HG02973 (cell line): ENCODE measurements around the gene C16orf90.
"Not testable (repeated sequence)": the region's sequence is repeated elsewhere in the genome, so short reads cannot be mapped to it uniquely, and the experiment has no call there.

Experiments used
- ATAC-seq: cut with Tn5 transposase; IDR thresholded peaks from one replicate; pipeline ENCODE4 v1.9.1; 2021; ENCODE audit warnings: moderate library complexity; ENCODE audit not compliant: unreplicated experiment

The C16orf90 gene

GRCh38 chr16:3485097-3485745, 10.1 kb downstream of the C16orf90 start:
- no peak for ATAC-seq

DNA sequence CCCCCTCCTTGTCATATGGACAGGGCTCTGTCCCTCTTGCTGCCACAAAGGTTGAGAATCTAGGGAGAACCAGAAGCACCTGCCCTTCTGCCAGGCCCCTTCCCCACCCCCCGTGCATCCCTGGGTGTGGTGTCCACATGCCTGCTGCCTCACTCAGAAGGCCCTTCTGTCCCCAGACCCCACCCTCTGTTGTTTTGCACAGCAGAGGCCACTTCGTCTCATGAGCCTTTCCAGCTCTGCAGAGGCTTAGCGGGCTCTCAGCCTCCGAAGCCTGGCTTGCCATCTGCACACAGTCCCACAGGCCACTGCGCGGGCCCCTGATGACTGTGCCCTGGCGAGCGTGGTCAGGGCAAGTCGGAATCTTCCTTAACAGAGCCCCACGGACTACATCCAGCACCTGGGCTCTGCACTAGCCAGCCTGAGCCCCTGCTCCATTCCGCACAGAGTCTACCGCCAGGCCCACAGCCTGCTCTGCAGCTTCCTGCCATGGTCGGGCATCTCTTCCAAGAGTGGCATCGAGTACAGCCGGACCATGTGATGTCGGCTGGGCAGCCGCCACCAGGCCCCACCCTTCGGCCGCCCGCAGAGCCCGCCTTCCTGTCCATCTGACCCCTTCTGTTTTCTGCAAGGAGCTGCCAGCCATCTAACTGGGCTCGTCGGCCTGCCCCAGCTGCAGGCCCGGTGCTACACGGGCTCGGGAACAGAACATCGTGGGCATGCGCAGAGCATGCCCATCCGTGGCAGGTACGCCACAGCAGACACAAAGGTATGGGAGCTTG, 10.8 kb downstream of the C16orf90 start:
- ATAC-seq: no peak

- no peak for ATAC-seq
Measured at GRCh38 chr16:3482659-3483241, 12.5 kb downstream of the C16orf90 start.

GRCh38 chr16:3481696-3482658, 13.3 kb downstream of the C16orf90 start:
- no peak for ATAC-seq

- no peak for ATAC-seq
Measured at GRCh38 chr16:3480901-3481695, 14.2 kb downstream of the C16orf90 start.

- no peak for ATAC-seq
Measured at GRCh38 chr16:3479654-3480216, 15.6 kb downstream of the C16orf90 start.

DNA sequence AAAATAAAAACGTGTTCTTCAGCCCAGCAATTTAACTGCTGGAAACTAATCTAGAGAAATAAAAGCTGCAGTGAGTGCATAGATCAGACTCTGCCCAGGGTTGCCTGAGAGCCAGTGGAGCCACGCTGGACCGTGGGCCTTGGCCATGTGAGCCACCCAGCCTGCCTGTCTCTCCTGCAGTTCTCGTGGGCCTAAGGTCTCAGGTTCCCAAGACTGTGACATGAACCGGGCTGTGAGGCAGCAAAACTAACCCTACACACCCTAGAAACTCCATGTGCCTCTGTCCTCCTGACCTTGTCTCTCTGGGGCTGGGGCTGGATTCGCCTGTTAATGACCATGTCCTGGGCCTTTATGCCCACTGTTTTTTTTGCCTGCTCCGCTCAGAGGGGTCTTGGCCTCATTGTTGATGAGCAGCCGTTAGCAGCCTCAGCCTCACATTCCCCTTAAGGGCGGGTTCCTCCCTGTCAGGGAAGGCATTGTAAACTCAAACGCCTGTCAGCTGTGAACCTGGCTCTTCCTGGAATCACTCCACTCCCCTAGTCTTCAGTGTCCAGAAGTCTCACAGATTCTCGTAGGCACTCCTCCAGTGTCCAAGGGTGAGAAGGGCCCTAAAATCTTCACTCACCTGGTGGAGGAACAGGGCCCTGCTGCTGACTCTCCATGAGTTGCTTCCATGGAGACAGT, 16.9 kb downstream of the C16orf90 start:
- no peak for ATAC-seq

DNA sequence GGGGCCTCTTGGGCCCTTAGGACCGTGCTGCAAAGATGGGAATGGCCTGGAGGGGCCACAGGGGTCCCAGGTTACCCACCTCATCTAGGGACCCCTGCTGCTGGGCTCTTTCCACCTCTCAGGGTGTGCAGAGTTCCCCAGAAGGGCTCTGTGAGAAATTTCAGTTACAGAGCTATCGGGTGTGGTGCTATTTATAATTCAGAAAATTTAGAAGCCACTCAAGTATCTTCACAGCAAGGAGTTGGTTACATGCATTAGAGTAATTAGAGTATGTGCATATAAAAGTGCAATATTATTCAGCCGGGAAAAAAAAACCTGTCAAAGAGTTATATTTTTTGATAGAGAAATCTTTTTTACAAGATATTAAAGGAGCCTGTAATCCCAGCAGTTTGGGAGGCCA, 18.9 kb downstream of the C16orf90 start:
- ATAC-seq: no peak

GRCh38 chr16:3475604-3476375, 19.5 kb downstream of the C16orf90 start:
- ATAC-seq: no peak

GRCh38 chr16:3474870-3475269, 20.4 kb downstream of the C16orf90 start:
- ATAC-seq: not testable (repeated sequence)

DNA sequence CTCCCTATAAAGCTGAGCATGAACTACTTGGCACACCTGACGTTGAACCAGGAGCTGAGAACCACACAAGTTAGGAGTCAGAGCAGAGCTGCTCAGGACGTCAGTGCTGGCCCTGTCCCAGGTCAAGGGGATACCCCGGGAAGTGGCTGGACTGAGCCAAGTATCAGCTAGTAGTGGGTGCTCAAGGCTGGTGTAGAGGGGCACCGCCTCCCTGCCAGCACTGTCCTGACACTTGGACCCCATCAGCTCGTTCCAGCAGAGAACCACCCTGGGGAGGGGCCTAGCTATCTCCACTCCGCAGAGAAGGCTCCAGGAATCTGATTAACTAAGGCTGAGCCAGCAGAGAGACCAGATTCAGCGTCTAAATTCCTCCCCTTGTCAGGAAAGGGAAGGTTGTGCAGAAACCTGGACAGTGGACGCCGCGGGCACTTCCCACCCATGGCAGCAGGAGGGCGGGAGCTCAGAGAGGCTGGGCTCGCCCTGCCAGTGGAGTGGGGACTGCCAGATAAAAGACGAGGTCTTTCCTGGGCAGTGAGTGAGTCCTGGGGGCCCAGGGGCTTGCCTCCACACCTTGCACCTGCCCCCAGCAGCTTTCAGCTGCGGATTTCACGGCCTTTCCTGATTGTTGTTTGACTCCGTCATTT, 21.0 kb downstream of the C16orf90 start:
- no peak for ATAC-seq

GRCh38 chr16:3473596-3473943, 21.7 kb downstream of the C16orf90 start:
- not testable (repeated sequence) for ATAC-seq

DNA sequence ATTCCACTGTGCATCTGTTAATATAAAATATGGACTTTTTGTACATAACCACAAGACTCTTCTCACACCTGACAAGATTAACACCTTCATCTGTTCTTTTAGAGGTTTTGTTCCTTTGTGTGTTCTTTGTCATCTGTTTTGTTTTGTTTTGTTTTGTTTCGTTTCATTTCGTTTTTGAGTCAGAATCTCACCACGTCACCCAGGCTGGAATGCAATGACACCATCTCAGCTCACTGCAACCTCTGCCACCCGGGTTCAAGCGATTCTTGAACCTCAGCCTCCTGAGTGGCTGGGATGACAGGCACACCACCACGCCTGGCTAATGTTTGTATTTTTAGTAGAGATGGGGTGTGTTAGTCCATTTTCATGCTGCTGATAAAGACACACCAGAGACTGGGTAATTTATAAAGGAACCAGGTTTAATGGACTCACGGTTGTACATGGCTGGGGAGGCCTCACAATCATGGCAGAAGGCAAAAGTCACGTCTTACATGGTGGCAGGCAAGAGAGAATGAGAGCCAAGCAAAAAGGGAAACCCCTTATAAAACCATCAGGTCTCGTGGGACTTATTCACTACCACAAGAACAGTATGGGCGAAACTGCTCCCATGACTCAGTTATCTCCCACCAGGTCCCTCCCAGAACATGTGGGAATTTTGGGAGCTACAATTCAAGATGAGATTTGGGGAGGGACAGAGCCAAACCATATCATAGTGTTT, 22.3 kb downstream of the C16orf90 start:
- no peak for ATAC-seq

GRCh38 chr16:3471518-3472176, 23.6 kb downstream of the C16orf90 start:
- ATAC-seq: no peak

DNA sequence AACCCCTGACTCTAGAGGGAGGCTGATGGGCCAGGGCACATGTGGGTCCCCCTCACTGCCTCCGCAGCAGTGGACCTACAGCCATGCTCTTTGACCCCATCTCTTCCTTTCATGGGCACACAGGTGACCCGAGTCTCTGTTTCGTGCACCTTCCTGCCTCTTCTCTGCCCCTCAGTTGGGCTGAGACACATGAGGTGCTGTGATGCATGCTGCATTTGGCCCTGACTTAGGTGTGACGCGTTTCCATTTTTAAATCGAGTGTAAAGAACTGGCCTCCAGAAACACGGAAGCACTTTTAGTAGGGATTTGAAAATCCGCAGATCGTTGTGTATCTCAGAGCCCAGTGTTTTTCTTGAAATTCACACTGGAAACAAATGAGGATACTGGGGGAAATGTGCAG, 24.6 kb downstream of the C16orf90 start:
- no peak for ATAC-seq

DNA sequence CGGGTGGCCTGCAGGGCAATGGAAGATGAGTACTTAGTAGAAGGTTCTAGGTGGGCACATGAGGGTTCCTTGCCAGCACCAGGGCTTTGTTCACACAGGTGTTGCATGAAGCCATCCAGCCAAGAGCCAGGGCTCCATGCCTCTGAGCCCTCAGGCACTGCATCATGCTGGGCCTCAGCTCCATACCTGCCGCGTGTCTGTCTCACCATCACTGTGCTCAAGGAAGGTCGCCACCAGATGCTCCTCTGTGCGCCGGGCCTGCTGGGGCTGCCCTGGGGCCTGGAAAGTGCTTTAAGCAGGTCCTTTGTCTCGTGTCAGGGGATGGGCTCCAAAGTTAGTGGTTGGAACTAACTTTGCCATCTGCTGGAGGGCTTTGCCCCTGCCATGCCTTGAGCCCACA, 25.6 kb downstream of the C16orf90 start:
- no peak for ATAC-seq

DNA sequence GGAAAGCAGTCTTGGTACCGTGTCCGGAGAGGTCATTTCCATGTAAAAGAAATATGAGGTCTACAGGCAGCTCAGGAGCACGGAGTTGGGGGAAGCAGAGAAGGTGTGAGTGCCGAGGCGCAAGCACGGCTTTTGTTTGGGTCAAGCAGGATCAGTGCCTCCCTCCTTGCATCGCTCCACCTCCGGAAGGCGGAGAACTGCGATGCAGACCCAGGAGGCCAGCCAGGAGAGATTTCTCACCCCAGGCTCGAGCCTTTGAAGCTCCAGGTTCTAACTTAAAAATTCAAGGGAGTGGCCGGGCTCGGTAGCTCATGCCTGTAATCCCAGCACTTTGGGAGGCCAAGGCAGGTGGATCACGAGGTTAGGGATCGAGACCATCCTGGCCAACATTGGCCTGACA, 26.8 kb downstream of the C16orf90 start:
- ATAC-seq: no peak
